ENCODE results near the gene KCNAB2. TPM values are rescaled to one million over a fixed set of nuclear protein-coding genes. Genes with fewer than 3 reads are reported as not detected.
A peak's percentile ranks its signal among the peaks of the same experiment; 100 is the strongest.
"Not testable (repeated sequence)": the region's sequence is repeated elsewhere in the genome, so short reads cannot be mapped to it uniquely, and the experiment has no call there.

KCNAB2 gene
- polyA plus RNA-seq, 3 donors from 2014 or later, result 26.1 to 73.8 (median 42.7) TPM

DNA sequence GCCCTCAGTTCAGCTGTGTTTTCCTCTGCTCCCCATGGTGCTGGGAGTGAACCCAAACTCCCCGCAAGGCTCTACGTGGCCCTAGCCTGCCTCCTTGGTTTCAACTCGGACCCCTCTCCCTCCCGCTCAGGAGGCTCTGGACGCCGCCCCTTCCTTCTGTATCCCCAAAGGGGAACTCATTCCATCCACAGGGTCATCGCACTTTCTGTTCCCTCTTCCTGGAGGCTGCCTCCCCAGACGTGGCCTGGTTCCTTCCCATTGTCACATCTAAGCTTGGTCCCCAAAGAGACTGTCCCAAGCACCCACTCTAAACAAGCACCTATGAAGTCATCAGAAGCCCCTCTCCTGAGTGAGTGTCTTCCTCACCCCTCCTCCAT lies 10.9 kb downstream of the KCNAB2 start:
- H3K36me3 Mint-ChIP-seq, result peaks cover 0 to 7% (median 4%) of the 10 kb centered on the region in 3 donors
- peak overlapping the region in 1 of 5 donors; percentile 33 for H3K4me3 Mint-ChIP-seq
- H3K27me3 Mint-ChIP-seq (ENCODE audit: low read depth in 3 of 3), result peaks cover 2 to 3% (median 2%) of the 10 kb centered on the region in 3 donors
- H3K9me3 Mint-ChIP-seq, result no peaks in the 10 kb centered on the region
- H3K4me1 Mint-ChIP-seq, result peaks cover 38 to 53% of the 10 kb centered on the region in 2 donors
- no peak for DNase-seq
- peak overlapping the region in 4 of 6 donors; percentile 1 to 78 (median 51) for H3K27ac Mint-ChIP-seq

DNA sequence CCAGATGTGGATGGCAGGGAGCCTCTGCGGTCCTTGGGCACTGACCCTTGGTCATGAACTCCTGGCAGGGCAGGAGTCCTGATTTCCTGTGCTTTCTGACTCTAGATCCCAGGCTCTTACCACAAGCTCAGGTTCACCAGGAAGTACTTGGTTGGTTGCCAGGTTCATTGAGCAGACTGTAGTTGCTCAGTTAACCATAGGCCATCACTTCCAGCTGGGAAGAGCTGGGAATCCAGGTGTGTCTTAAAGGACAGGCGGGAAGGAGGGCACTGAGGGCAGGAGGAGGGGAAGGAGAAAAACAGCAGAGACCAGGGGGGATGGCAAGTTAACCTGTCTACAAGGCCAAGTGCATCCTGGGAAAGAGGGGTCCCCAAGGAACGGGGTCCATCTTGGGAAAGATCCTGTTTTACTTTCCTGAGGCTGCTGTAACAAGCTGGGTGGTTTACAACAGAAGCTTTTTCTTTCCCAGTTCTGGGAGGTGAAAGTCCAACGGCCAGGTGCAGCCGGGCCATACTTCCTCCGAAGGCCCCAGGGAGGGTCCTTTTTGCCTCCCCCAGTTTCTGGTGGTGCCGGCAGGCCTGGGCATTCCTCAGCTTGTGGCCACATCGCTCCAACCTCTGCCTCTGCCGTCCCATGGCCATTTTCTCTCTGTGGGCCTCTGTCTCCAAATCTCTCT lies 11.6 kb downstream of the KCNAB2 start:
- Mint-ChIP-seq H3K9me3 (no peaks in the 10 kb centered on the region), H3K4me3 (no peak overlapping the region), H3K4me1 (peaks cover 38 to 53% of the 10 kb centered on the region in 2 donors), H3K36me3 (peaks cover 0 to 7% (median 4%) of the 10 kb centered on the region in 3 donors), H3K27ac (peak overlapping the region in 3 of 6 donors; percentile 20 to 73 (median 62)), H3K27me3 (ENCODE audit: low read depth in 3 of 3) (peaks cover 1 to 2% (median 2%) of the 10 kb centered on the region in 3 donors)
- DNase-seq, result no peak

DNA sequence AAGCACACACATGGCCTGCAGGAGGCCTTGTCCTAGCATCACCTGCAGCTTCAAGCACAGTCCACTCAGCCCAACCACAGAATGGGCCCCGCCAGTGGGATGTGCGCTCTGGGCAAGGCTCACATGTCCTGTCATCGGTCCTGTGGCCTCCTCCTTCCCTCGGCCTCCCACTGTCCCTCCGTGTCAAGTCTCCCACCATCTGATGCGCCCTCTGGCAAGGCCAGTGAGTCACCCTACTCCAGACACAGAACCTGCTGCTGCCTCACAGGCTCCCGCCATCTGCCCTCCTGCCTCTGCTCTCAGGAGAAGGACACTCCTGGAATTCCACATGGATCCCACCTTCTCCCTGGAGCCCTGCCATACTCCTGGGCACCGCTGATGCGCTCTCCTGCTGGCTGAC lies 14.2 kb downstream of the KCNAB2 start:
- Mint-ChIP-seq H3K36me3 (peaks cover 0 to 8% (median 5%) of the 10 kb centered on the region in 3 donors), H3K27me3 (ENCODE audit: low read depth in 3 of 3) (peaks cover 0 to 4% (median 0%) of the 10 kb centered on the region in 3 donors), H3K9me3 (no peaks in the 10 kb centered on the region), H3K4me3 (no peak overlapping the region), H3K27ac (peak overlapping the region in 2 of 6 donors; percentile 55 to 65), H3K4me1 (peaks cover 34 to 54% of the 10 kb centered on the region in 2 donors)
- DNase-seq, result no peak

DNA sequence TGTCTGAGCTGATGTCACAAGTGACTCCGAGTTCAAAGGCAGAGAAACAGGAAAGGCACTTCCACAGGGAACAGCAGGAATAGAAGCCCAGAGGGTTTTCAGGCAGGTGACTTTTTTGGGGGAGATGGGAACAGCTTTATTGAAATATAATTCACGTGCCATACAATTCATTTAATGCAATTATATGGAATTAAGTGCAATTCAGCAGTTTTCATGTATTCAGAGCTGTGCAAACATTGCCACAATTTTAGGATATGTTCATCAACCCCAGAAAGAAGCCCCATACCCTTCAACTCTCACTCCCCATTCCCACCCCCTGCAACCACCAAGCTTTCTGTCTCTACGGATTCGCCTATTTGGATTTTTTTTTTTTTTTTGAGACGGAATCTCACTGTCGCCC lies 17.0 kb downstream of the KCNAB2 start:
- H3K27ac Mint-ChIP-seq, result no peak overlapping the region
- DNase-seq, result no peak
- no peak overlapping the region for H3K4me3 Mint-ChIP-seq
- peaks cover 0 to 11% (median 8%) of the 10 kb centered on the region in 3 donors for H3K36me3 Mint-ChIP-seq
- peaks cover 0 to 4% (median 0%) of the 10 kb centered on the region in 3 donors for H3K27me3 Mint-ChIP-seq (ENCODE audit: low read depth in 3 of 3)
- peaks cover 28 to 63% of the 10 kb centered on the region in 2 donors for H3K4me1 Mint-ChIP-seq
- no peaks in the 10 kb centered on the region for H3K9me3 Mint-ChIP-seq

DNA sequence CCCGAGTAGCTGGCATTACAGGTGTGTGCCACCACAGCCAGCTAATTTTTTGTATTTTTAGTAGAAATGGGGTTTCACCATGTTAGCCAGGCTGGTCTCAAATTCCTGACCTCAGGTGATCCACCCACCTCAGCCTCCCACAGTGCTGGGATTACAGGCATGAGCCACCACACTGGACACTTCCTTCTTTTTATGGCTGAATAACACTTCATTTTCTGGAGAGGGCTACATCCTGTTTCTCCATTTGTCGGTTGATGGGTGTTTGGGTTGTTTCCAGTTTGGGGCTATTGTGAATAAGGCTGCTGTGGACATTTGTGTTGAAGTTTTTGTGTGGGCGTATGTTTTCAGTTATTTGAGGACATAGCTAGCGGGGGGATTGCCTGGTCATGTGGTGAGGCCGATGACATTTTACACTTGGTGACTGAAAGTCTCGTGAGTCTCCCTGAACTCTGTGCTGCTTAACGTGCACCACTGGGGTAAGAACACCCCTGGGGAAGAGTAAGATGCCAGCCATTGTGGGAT lies 17.9 kb downstream of the KCNAB2 start:
- H3K27me3 Mint-ChIP-seq (ENCODE audit: low read depth in 3 of 3); H3K9me3 Mint-ChIP-seq; H3K27ac Mint-ChIP-seq; DNase-seq: not testable (repeated sequence)
- H3K4me3 Mint-ChIP-seq, result peak overlapping the region in 1 of 5 donors; percentile 27
- peaks cover 0 to 11% (median 8%) of the 10 kb centered on the region in 3 donors for H3K36me3 Mint-ChIP-seq
- peaks cover 19 to 60% of the 10 kb centered on the region in 2 donors for H3K4me1 Mint-ChIP-seq

DNA sequence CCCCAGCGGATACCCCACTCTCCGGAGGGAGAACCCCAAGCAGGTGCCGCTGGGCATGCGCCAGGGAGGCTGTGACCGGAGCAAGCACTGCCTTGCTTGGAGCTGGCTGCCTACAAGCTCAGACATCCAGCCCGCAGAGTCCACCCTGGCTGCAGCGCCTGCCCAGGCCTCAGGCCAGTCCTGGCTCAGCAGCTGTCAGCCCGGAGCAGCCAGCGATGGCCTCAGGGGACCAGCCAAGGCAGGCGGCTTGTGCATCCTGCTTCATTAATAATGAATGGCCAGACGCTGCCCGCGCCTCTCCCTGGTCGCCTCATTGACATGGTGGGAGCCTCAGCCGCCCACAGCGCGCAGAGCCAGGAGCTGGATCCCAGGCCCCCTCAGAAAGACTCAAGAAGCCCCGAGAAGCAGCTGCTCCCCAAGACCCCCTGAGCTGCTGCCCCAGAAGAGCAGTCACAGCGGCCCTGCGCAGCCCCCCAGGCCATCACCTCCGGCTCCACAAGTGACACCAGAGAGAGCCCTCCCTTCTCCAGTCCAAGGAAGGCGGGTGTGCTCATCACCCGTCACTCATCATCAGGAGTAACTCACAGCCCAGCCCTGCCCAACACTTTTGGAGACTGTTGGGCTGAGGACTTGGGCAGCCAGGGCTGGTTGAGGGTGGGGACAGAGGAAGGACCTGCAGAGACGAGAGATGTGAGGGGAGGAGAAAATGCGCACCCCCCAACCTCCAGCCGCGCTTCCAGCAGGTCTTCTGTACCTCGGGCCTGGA lies 19.6 kb downstream of the KCNAB2 start:
- Mint-ChIP-seq H3K27me3 (ENCODE audit: low read depth in 3 of 3) (peaks cover 0 to 2% (median 0%) of the 10 kb centered on the region in 3 donors), H3K4me1 (peaks cover 16 to 57% of the 10 kb centered on the region in 2 donors), H3K27ac (peak overlapping the region in 2 of 6 donors; percentile 10 to 29), H3K4me3 (no peak overlapping the region), H3K9me3 (no peaks in the 10 kb centered on the region), H3K36me3 (peaks cover 0 to 11% (median 8%) of the 10 kb centered on the region in 3 donors)
- no peak for DNase-seq

DNA sequence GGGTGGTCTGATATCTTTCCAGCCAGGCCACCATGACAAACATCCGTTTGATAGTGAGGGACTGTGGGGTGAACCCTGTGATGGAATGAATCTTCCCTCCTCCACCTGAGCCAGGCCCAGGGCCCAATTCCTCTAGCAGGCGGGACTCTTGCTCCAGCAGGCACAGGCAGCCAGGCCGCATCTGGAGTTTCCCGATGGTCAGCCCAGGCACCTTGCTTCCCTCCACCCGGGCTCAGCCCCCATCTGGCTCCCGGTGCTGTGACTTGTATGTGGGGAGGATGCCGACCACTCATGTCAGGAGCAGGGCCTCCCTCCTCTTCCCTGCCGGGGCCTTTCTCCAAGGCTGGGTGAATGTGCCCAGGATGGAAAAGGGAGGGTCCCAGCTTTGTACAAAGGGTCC lies 21.0 kb downstream of the KCNAB2 start:
- H3K4me1 Mint-ChIP-seq, result peaks cover 18 to 63% of the 10 kb centered on the region in 2 donors
- no peak overlapping the region for H3K4me3 Mint-ChIP-seq
- peaks cover 0 to 2% (median 0%) of the 10 kb centered on the region in 3 donors for H3K27me3 Mint-ChIP-seq (ENCODE audit: low read depth in 3 of 3)
- H3K27ac Mint-ChIP-seq, result no peak overlapping the region
- no peak for DNase-seq
- H3K9me3 Mint-ChIP-seq, result no peaks in the 10 kb centered on the region
- H3K36me3 Mint-ChIP-seq, result peaks cover 0 to 11% (median 8%) of the 10 kb centered on the region in 3 donors

DNA sequence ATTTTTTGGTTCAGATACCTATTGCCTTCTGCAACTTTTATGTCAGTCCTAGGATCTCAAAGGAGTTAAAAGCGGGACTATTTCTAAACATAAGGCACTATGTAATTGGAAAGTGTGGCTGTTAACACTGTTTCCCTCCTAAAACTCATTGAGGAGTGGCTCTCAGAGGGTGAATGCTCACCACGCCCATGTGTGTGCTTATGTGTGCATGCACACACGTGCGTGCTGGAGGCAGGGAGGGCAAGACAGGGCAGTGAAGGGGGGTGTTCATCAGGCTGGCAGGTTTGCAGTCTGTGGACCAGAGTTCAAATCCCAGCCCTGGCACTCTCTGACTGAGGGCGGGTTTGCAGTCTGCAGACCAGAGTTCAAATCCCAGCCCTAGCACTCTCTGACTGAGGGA lies 22.4 kb downstream of the KCNAB2 start:
- Mint-ChIP-seq H3K36me3 (peaks cover 0 to 8% (median 7%) of the 10 kb centered on the region in 3 donors), H3K9me3 (no peaks in the 10 kb centered on the region), H3K4me3 (no peak overlapping the region), H3K27me3 (ENCODE audit: low read depth in 3 of 3) (peaks cover 0 to 2% (median 0%) of the 10 kb centered on the region in 3 donors), H3K27ac (peak overlapping the region in 2 of 6 donors; percentile 10 to 50), H3K4me1 (peaks cover 18 to 57% of the 10 kb centered on the region in 2 donors)
- no peak for DNase-seq

DNA sequence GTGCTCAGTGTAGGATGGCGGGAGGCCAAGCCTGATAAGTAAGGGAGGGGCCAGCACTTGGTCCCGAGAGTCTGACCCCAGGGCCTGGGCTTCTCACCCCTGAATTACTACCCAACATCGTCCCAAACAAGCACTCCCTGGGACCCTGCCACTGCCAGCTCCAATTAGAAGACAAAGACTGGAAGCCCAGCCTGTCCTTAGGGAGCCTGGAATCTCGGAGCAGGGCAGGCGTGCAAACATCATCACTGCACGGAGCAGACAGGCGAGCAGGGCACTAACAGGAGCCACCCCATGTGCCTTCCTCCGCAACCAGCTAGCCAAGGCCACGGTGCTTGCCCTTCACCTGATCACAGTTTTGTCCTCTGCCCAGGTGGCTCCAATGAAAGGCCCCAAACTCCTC lies 23.2 kb downstream of the KCNAB2 start:
- DNase-seq, result no peak
- no peaks in the 10 kb centered on the region for H3K9me3 Mint-ChIP-seq
- H3K4me1 Mint-ChIP-seq, result peaks cover 15 to 53% of the 10 kb centered on the region in 2 donors
- H3K27ac Mint-ChIP-seq, result no peak overlapping the region
- peaks cover 0 to 4% (median 3%) of the 10 kb centered on the region in 3 donors for H3K36me3 Mint-ChIP-seq
- no peak overlapping the region for H3K4me3 Mint-ChIP-seq
- peaks cover 0 to 2% (median 0%) of the 10 kb centered on the region in 3 donors for H3K27me3 Mint-ChIP-seq (ENCODE audit: low read depth in 3 of 3)

DNA sequence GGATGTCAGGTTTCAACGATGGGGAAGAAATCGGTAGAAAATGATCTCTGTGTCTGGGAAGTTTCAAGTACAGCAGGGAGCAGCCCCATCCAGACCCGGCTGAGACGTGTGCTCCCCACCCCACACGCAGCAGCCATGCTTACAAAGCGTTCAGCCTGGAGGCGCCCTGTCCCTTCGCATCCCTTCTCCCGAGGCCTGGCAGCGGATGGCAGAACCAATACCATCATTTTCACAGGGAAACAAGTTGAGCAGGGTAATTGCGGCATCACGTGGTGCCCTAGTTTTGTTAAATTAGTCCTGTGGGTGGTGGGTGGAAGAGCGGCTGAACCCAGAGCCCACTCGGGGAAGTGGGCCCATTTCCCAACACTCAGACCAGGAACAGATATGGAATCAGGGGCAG lies 23.9 kb downstream of the KCNAB2 start:
- peaks cover 0 to 3% (median 3%) of the 10 kb centered on the region in 3 donors for H3K36me3 Mint-ChIP-seq
- peaks cover 12 to 48% of the 10 kb centered on the region in 2 donors for H3K4me1 Mint-ChIP-seq
- no peak for DNase-seq
- no peaks in the 10 kb centered on the region for H3K9me3 Mint-ChIP-seq
- H3K4me3 Mint-ChIP-seq, result no peak overlapping the region
- peak overlapping the region in 1 of 6 donors; percentile 53 for H3K27ac Mint-ChIP-seq
- H3K27me3 Mint-ChIP-seq (ENCODE audit: low read depth in 3 of 3), result peaks cover 0 to 2% (median 0%) of the 10 kb centered on the region in 3 donors

DNA sequence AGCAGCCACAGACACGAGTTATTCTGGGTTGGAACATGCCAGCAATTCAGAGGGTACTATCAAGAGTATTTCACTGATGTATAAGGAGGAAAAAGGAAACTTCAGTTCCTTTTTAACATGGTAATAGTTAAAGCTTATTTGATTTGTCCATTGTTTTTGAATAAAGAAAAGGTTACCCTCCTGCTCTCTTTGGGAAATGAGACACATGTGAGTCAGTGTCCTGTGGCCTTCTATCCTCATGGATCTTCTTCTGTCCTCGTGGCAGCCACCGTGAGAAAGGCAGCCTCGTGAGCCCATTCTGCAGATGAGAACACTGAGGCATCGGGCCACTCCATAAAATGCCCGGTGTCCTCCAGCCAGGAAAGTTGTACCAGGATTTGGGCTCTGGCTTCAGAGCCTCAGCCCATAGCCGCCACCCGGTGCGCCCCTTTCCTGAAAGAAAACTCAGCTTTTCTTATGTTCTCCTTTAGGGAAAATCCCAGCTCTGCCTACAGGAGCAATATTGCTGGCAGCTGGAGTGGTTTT lies 24.8 kb downstream of the KCNAB2 start:
- DNase-seq, result no peak
- H3K27me3 Mint-ChIP-seq (ENCODE audit: low read depth in 3 of 3), result peaks cover 0 to 2% (median 0%) of the 10 kb centered on the region in 3 donors
- no peaks in the 10 kb centered on the region for H3K9me3 Mint-ChIP-seq
- peaks cover 7 to 11% (median 10%) of the 10 kb centered on the region in 3 donors for H3K36me3 Mint-ChIP-seq
- H3K27ac Mint-ChIP-seq, result no peak overlapping the region
- no peak overlapping the region for H3K4me3 Mint-ChIP-seq
- H3K4me1 Mint-ChIP-seq, result peaks cover 14 to 44% of the 10 kb centered on the region in 2 donors

DNA sequence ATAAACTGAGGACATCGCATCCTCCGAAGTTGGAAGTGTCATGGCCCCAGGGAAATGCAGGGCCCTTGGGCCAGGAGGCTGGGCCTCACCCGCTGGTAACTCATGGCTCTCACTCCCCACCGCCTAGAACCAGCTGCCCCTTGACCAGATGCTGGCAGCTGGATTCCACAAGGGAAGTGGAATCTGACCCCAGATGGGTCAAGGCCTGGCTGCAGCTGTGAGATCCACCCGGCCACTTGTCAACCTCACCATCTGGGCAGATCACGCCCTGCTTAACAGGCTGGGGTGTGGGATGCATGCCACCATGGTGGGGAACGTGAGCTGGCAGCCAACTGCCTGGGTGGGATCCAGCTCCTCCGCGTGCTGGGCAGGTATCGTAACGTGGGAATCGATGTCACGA lies 25.5 kb downstream of the KCNAB2 start:
- Mint-ChIP-seq H3K27me3 (ENCODE audit: low read depth in 3 of 3) (peaks cover 0 to 2% (median 0%) of the 10 kb centered on the region in 3 donors), H3K4me1 (peaks cover 14 to 49% of the 10 kb centered on the region in 2 donors), H3K4me3 (no peak overlapping the region), H3K27ac (no peak overlapping the region), H3K9me3 (no peaks in the 10 kb centered on the region), H3K36me3 (peaks cover 10 to 15% (median 11%) of the 10 kb centered on the region in 3 donors)
- no peak for DNase-seq

DNA sequence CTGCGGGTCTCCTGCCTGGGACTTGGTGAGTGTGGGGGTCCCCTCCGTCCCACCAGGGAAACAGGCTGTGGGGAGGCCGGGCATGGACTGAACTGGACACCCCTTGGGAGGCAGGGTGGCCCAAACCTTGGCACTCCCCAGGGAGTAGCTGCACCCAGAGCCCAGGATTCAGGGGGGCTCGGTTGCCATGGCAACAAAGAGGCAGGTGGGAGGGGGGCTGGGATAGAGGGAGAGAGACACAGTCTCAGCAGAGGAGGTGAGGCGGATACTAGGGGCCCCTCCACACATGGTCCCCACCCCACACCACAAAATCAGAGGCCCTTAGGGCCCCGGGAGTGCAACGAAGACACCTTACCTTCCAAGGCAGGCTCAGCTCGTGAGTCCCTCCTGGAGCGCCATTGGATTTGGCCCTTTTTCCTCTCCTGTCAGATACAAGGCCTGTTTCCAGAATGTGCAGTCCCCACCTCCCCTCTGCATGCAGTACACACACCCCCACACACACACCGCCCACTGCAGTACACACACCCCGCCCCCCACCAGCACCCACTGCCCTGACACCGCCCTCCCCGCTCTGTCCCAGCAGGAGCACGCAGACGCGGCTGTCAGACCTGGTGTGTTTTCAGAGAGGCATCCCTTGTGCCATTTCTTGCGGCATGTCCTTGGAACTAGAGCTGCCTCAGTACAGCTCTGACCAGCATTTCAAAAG lies 27.2 kb downstream of the KCNAB2 start:
- Mint-ChIP-seq H3K9me3 (no peaks in the 10 kb centered on the region), H3K4me1 (peaks cover 12 to 33% of the 10 kb centered on the region in 2 donors), H3K27me3 (ENCODE audit: low read depth in 3 of 3) (peaks cover 0 to 3% (median 2%) of the 10 kb centered on the region in 3 donors), H3K36me3 (peaks cover 7 to 11% (median 11%) of the 10 kb centered on the region in 3 donors), H3K27ac (no peak overlapping the region), H3K4me3 (no peak overlapping the region)
- no peak for DNase-seq
